GM23338 (cell line): Measurements from ENCODE around the gene CFAP92. TPM values are rescaled to one million over a fixed set of nuclear protein-coding genes. Genes with fewer than 3 reads are reported as not detected.

Experiments
- ATAC-seq: fragments of 200-7000 bp; cut with Tn5 transposase; 3 replicates; pipeline ENCODE4 v1.9.1; 2020
- DNase-seq: peaks from one replicate; pipeline ENCODE4 v3.0.0-alpha.2; 2015; ENCODE audit warnings: low spot score
- H2AFZ ChIP-seq: fragments of 200-600 bp; sonication (generic); 2 replicates; pipeline ENCODE4 v1.8.0; 2016; ENCODE audit warnings: antibody characterized with exemption, mild to moderate bottlenecking, moderate library complexity
- H3F3A ChIP-seq: fragments of 200-600 bp; sonication (generic); replicated peaks from 2 replicates; pipeline ENCODE4 v1.8.0; 2017; ENCODE audit warnings: antibody characterized with exemption, mixed run types, low read depth
- H3K27ac ChIP-seq: fragments of 200-600 bp; sonication (generic); 2 replicates; pipeline ENCODE4 v1.6.1; 2016; ENCODE audit warnings: low read depth
- H3K27me3 ChIP-seq: fragments of 200-600 bp; sonication (generic); 2 replicates; pipeline ENCODE4 v1.8.0; 2016; ENCODE audit warnings: mild to moderate bottlenecking, mixed run types, moderate library complexity; ENCODE audit not compliant: insufficient read depth
- H3K36me3 ChIP-seq: fragments of 200-600 bp; sonication (generic); 2 replicates; pipeline ENCODE4 v1.8.0; 2016; ENCODE audit warnings: mild to moderate bottlenecking; ENCODE audit not compliant: insufficient read depth
- H3K4me1 ChIP-seq: fragments of 200-600 bp; sonication (generic); 2 replicates; pipeline ENCODE4 v1.8.0; 2016; ENCODE audit warnings: mild to moderate bottlenecking, moderate library complexity; ENCODE audit not compliant: insufficient read depth
- H3K4me2 ChIP-seq: fragments of 200-600 bp; sonication (generic); 2 replicates; pipeline ENCODE4 v1.7.1; 2017; ENCODE audit warnings: mixed run types
- H3K4me3 ChIP-seq: fragments of 200-600 bp; sonication (generic); 2 replicates; pipeline ENCODE4 v1.6.1; 2016; ENCODE audit warnings: mixed run types
- H3K79me2 ChIP-seq: fragments of 200-600 bp; sonication (generic); replicated peaks from 2 replicates; pipeline ENCODE4 v1.8.0; 2017; ENCODE audit warnings: mild to moderate bottlenecking; ENCODE audit not compliant: insufficient read depth
- H3K9me2 ChIP-seq: fragments of 200-600 bp; sonication (generic); 2 replicates; pipeline ENCODE4 v1.8.0; 2017; ENCODE audit not compliant: insufficient read depth
- H4K20me1 ChIP-seq: fragments of 200-600 bp; sonication (generic); replicated peaks from 2 replicates; pipeline ENCODE4 v1.8.0; 2017; ENCODE audit warnings: mild to moderate bottlenecking; ENCODE audit not compliant: insufficient read depth
- H3K27ac Mint-ChIP-seq: 2 replicates; pipeline ENCODE4 v1.8.0; 2020; ENCODE audit warnings: inconsistent platforms, mild to moderate bottlenecking, moderate library complexity, mixed read lengths
- H3K27me3 Mint-ChIP-seq: 3 replicates; pipeline ENCODE4 v1.8.0; 2022; ENCODE audit warnings: low read depth, mild to moderate bottlenecking, moderate library complexity, mixed read lengths, inconsistent platforms; ENCODE audit not compliant: insufficient read depth, poor library complexity
- H3K36me3 Mint-ChIP-seq: 3 replicates; pipeline ENCODE4 v1.8.0; 2021; ENCODE audit warnings: low read depth, mild to moderate bottlenecking, inconsistent platforms, moderate library complexity, mixed read lengths
- H3K4me1 Mint-ChIP-seq: 3 replicates; pipeline ENCODE4 v1.8.0; 2020; ENCODE audit warnings: mild to moderate bottlenecking, inconsistent platforms, mixed read lengths
- H3K4me3 Mint-ChIP-seq: 3 replicates; pipeline ENCODE4 v1.8.0; 2021; ENCODE audit warnings: moderate library complexity, mild to moderate bottlenecking, inconsistent platforms, mixed read lengths
- H3K9me3 Mint-ChIP-seq: 3 replicates; pipeline ENCODE4 v1.8.0; 2020; ENCODE audit warnings: moderate library complexity, mild to moderate bottlenecking, inconsistent platforms, mixed read lengths
- CREB1 ChIP-seq: fragments of 250-450 bp; sonication (Bioruptor Pico); IDR thresholded peaks from 2 replicates; pipeline ENCODE4 v1.5.0; 2020; ENCODE audit warnings: low read depth, mild to moderate bottlenecking, moderate library complexity
- CTCF ChIP-seq, 2 experiments: fragments of 200-600 bp in 1 of 2; sonication (generic) in 1 of 2; conservative IDR thresholded peaks; 2 replicates each; pipeline versions ENCODE4 v1.5.1 to v1.6.1; 2016 to 2017; ENCODE audit warnings: antibody characterized with exemption in 2 of 2, low read depth in 2 of 2, mild to moderate bottlenecking in 2 of 2, moderate library complexity in 1 of 2
- ETS1 ChIP-seq: IDR thresholded peaks from 2 replicates; pipeline ENCODE4 v1.6.1; 2016; ENCODE audit warnings: antibody characterized with exemption
- EZH2 ChIP-seq: fragments of 200-600 bp; sonication (generic); IDR thresholded peaks from one replicate; pipeline ENCODE4 v1.8.0; 2017; ENCODE audit warnings: antibody characterized with exemption, mild to moderate bottlenecking, low read depth; ENCODE audit not compliant: unreplicated experiment
- EZH2phosphoT487 ChIP-seq: fragments of 200-600 bp; sonication (generic); IDR thresholded peaks from one replicate; pipeline ENCODE4 v1.8.1; 2018; ENCODE audit warnings: antibody characterized with exemption; ENCODE audit not compliant: unreplicated experiment
- JUNB ChIP-seq: IDR thresholded peaks from one replicate; pipeline ENCODE4 v1.6.1; 2016; ENCODE audit warnings: antibody characterized with exemption; ENCODE audit not compliant: unreplicated experiment
- ZNF331 ChIP-seq: fragments of 250-450 bp; sonication (Bioruptor Pico); IDR thresholded peaks from 2 replicates; pipeline ENCODE4 v1.5.0; 2020; ENCODE audit warnings: low read depth, mild to moderate bottlenecking, moderate library complexity
- polyA plus RNA-seq: library from polyadenylated mRNA; unstranded; fragments of >200 nt; fragmentation: Nextera tagmentation; extraction: Ambion mirVana; gene quantifications from 2 replicates; pipeline ENCODE4 v1.2.1, GENCODE V29; 2016
- total RNA-seq: library from RNA; depleted of rRNA; stranded (reverse); fragments of >200 nt; shearing (Covaris generic); gene quantifications from 2 replicates; pipeline ENCODE4 v1.2.3, GENCODE V29; 2014
- TF ChIP-seq, protein P1 (sequence below): fragments of 250-450 bp; sonication (Bioruptor Pico); IDR thresholded peaks from 2 replicates; pipeline ENCODE4 v1.5.0; 2020; ENCODE audit warnings: mild to moderate bottlenecking, moderate library complexity

CFAP92 gene
- total and polyA plus RNA-seq, 2 experiments from 2014 or later: 1.6 to 2.3 TPM

GRCh38 chr3:129025108-129025507 lies 31.2 kb upstream of the CFAP92 start:
- no peak for TF ChIP-seq ZNF331
- TF ChIP-seq EZH2phosphoT487: no peak

GRCh38 chr3:129023909-129024308 lies 30.0 kb upstream of the CFAP92 start:
- Mint-ChIP-seq H3K27ac (no peak overlapping the region), H3K36me3 (no peaks in the 10 kb centered on the region), H3K4me1 (peaks cover 3% of the 10 kb centered on the region; the same call in 1 of the 3 replicates), H3K9me3 (peaks cover 7% of the 10 kb centered on the region; the same call in 2 of the 3 replicates), H3K4me3 (no peak overlapping the region), H3K27me3 (peaks cover 30% of the 10 kb centered on the region)
- no peaks in the 10 kb centered on the region for H3K4me1 ChIP-seq
- ATAC-seq (no peak), DNase-seq (no peak)
- no peaks in the 10 kb centered on the region for H4K20me1 ChIP-seq
- peaks cover 26% of the 10 kb centered on the region for H3K27me3 ChIP-seq
- H3K9me2 ChIP-seq: no peaks in the 10 kb centered on the region
- no peak overlapping the region for H3K27ac ChIP-seq
- no peak overlapping the region for H3K4me2 ChIP-seq
- H3K36me3 ChIP-seq: no peaks in the 10 kb centered on the region
- no peaks in the 10 kb centered on the region for H3K79me2 ChIP-seq
- H3F3A ChIP-seq: no peaks in the 10 kb centered on the region
- H2AFZ ChIP-seq: no peak overlapping the region
- H3K4me3 ChIP-seq: no peak overlapping the region
- TF ChIP-seq CTCF (conservative IDR thresholded peaks at IDR 0.05; ENCODE audit: low read depth in 2 of 2) (peak; percentile 15 to 22; a peak in 1 of 4 replicates), ZNF331 (no peak), ETS1 (no peak), CREB1 (CRISPR knock-in tag) (no peak), JUNB (no peak)

More at GRCh38 chr3:129025108-129025507, 31.2 kb upstream of the CFAP92 start:
- Mint-ChIP-seq H3K27ac (no peak overlapping the region), H3K9me3 (peaks cover 10% of the 10 kb centered on the region; the same call in 2 of the 3 replicates), H3K4me1 (peaks cover 3% of the 10 kb centered on the region; the same call in 1 of the 3 replicates), H3K27me3 (peaks cover 30% of the 10 kb centered on the region), H3K4me3 (no peak overlapping the region), H3K36me3 (no peaks in the 10 kb centered on the region)
- Histone ChIP-seq H4K20me1 (no peaks in the 10 kb centered on the region), H3F3A (no peaks in the 10 kb centered on the region), H3K79me2 (no peaks in the 10 kb centered on the region), H3K9me2 (no peaks in the 10 kb centered on the region), H3K36me3 (no peaks in the 10 kb centered on the region), H3K27ac (no peak overlapping the region), H3K4me2 (no peak overlapping the region), H3K27me3 (peaks cover 26% of the 10 kb centered on the region), H2AFZ (no peak overlapping the region), H3K4me1 (no peaks in the 10 kb centered on the region), H3K4me3 (no peak overlapping the region)
- ATAC-seq: no peak
- no peak for DNase-seq

DNA sequence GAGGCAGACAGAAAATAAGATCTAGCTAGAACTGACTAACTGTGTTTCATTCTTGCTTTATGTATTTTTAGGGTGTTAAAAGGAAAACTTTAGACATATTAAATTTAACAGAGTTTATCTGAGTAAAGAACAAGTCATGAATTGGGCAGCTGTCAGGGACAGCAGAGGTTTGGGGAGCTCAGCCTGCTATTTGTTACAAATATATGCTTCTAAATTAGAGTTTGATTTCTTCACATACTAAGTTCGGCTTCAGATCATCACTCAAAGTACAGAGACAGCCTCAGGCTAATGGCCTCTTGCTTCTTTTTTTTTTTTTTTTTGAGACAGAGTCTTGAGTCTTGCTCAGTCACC lies 29.1 kb upstream of the CFAP92 start:
- no peak for DNase-seq
- H3K27me3 ChIP-seq: peaks cover 26% of the 10 kb centered on the region
- no peaks in the 10 kb centered on the region for H3F3A ChIP-seq
- Mint-ChIP-seq H3K9me3 (peaks cover 7% of the 10 kb centered on the region; the same call in 2 of the 3 replicates), H3K27me3 (peaks cover 26% of the 10 kb centered on the region), H3K4me1 (peaks cover 3% of the 10 kb centered on the region; the same call in 1 of the 3 replicates), H3K36me3 (no peaks in the 10 kb centered on the region), H3K27ac (no peak overlapping the region), H3K4me3 (no peak overlapping the region)
- ATAC-seq: no peak
- H2AFZ ChIP-seq: no peak overlapping the region
- no peaks in the 10 kb centered on the region for H3K4me1 ChIP-seq
- no peaks in the 10 kb centered on the region for H3K36me3 ChIP-seq
- no peaks in the 10 kb centered on the region for H3K79me2 ChIP-seq
- TF ChIP-seq EZH2 (no peak), CREB1 (CRISPR knock-in tag) (no peak)
- TF ChIP-seq, protein P1, sequence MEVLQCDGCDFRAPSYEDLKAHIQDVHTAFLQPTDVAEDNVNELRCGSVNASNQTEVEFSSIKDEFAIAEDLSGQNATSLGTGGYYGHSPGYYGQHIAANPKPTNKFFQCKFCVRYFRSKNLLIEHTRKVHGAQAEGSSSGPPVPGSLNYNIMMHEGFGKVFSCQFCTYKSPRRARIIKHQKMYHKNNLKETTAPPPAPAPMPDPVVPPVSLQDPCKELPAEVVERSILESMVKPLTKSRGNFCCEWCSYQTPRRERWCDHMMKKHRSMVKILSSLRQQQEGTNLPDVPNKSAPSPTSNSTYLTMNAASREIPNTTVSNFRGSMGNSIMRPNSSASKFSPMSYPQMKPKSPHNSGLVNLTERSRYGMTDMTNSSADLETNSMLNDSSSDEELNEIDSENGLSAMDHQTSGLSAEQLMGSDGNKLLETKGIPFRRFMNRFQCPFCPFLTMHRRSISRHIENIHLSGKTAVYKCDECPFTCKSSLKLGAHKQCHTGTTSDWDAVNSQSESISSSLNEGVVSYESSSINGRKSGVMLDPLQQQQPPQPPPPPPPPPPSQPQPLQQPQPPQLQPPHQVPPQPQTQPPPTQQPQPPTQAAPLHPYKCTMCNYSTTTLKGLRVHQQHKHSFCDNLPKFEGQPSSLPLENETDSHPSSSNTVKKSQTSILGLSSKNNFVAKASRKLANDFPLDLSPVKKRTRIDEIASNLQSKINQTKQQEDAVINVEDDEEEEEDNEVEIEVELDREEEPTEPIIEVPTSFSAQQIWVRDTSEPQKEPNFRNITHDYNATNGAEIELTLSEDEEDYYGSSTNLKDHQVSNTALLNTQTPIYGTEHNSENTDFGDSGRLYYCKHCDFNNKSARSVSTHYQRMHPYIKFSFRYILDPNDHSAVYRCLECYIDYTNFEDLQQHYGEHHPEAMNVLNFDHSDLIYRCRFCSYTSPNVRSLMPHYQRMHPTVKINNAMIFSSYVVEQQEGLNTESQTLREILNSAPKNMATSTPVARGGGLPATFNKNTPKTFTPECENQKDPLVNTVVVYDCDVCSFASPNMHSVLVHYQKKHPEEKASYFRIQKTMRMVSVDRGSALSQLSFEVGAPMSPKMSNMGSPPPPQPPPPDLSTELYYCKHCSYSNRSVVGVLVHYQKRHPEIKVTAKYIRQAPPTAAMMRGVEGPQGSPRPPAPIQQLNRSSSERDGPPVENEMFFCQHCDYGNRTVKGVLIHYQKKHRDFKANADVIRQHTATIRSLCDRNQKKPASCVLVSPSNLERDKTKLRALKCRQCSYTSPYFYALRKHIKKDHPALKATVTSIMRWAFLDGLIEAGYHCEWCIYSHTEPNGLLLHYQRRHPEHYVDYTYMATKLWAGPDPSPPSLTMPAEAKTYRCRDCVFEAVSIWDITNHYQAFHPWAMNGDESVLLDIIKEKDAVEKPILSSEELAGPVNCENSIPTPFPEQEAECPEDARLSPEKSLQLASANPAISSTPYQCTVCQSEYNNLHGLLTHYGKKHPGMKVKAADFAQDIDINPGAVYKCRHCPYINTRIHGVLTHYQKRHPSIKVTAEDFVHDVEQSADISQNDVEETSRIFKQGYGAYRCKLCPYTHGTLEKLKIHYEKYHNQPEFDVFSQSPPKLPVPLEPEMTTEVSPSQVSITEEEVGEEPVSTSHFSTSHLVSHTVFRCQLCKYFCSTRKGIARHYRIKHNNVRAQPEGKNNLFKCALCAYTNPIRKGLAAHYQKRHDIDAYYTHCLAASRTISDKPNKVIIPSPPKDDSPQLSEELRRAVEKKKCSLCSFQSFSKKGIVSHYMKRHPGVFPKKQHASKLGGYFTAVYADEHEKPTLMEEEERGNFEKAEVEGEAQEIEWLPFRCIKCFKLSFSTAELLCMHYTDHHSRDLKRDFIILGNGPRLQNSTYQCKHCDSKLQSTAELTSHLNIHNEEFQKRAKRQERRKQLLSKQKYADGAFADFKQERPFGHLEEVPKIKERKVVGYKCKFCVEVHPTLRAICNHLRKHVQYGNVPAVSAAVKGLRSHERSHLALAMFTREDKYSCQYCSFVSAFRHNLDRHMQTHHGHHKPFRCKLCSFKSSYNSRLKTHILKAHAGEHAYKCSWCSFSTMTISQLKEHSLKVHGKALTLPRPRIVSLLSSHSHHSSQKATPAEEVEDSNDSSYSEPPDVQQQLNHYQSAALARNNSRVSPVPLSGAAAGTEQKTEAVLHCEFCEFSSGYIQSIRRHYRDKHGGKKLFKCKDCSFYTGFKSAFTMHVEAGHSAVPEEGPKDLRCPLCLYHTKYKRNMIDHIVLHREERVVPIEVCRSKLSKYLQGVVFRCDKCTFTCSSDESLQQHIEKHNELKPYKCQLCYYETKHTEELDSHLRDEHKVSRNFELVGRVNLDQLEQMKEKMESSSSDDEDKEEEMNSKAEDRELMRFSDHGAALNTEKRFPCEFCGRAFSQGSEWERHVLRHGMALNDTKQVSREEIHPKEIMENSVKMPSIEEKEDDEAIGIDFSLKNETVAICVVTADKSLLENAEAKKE: no peak
- no peaks in the 10 kb centered on the region for H3K9me2 ChIP-seq
- H3K4me3 ChIP-seq: no peak overlapping the region
- no peak overlapping the region for H3K4me2 ChIP-seq
- no peaks in the 10 kb centered on the region for H4K20me1 ChIP-seq
- H3K27ac ChIP-seq: no peak overlapping the region
